NB4 (cell line): ENCODE results near the gene SPP2.

ENCODE experiments used
- CTCF ChIP-seq: IDR thresholded peaks from one replicate; pipeline ENCODE4 v1.5.1; 2012; ENCODE audit warnings: low read depth, low read length
- POLR2A ChIP-seq: IDR thresholded peaks from 2 replicates; pipeline ENCODE4 v1.6.1; 2011; ENCODE audit warnings: mild to moderate bottlenecking; ENCODE audit not compliant: insufficient read length; ENCODE audit errors: extremely low read depth

- no peak for TF ChIP-seq POLR2A
- no peak for TF ChIP-seq CTCF
Observed at GRCh38 chr2:234075518-234075915, 25.0 kb downstream of the SPP2 start.
